ENCODE measurements around the gene SMG6. TPM values are rescaled to one million over a fixed set of nuclear protein-coding genes. Genes with fewer than 3 reads are reported as not detected.

The SMG6 gene
- total RNA-seq, 4 donors from 2014 or later = 13.3 to 74.9 (median 41.6) TPM

- Histone ChIP-seq H3K9me3 (no peaks in the 10 kb centered on the region), H3K4me1 (peaks cover 8 to 12% of the 10 kb centered on the region in 2 donors), H3K4me3 (no peak overlapping the region), H3K36me3 (no peaks in the 10 kb centered on the region), H3K27me3 (no peaks in the 10 kb centered on the region), H3K27ac (peak overlapping the region; percentile 73 to 78)
- peak; percentile 67 to 77 for DNase-seq
- no peak for TF ChIP-seq POLR2A (IDR thresholded peaks at IDR 0.05)
- no peak for TF ChIP-seq CTCF (IDR thresholded peaks at IDR 0.05)
- intact Hi-C loops (cut with DNase I; ENCODE audit: low total_unique reads) = no loop called here
Measured at GRCh38 chr17:2222901-2223616, 80.5 kb downstream of the SMG6 start.

GRCh38 chr17:2222301-2222700 is 81.3 kb downstream of the SMG6 start:
- Histone ChIP-seq H3K27me3 (no peaks in the 10 kb centered on the region), H3K9me3 (no peaks in the 10 kb centered on the region), H3K36me3 (no peaks in the 10 kb centered on the region), H3K27ac (peak overlapping the region; percentile 73 to 78), H3K4me3 (no peak overlapping the region), H3K4me1 (peaks cover 8 to 12% of the 10 kb centered on the region in 2 donors)
- no peak for DNase-seq
- TF ChIP-seq POLR2A (IDR thresholded peaks at IDR 0.05) = no peak
- intact Hi-C loops (cut with DNase I; ENCODE audit: low total_unique reads) = no loop called here

- no peak overlapping the region for H3K4me3 ChIP-seq
- intact Hi-C loops (cut with DNase I; ENCODE audit: low total_unique reads) = no loop called here
- TF ChIP-seq POLR2A (IDR thresholded peaks at IDR 0.05) = no peak
- no peak for TF ChIP-seq CTCF (IDR thresholded peaks at IDR 0.05)
- H3K27me3 ChIP-seq = no peaks in the 10 kb centered on the region
- H3K36me3 ChIP-seq = no peaks in the 10 kb centered on the region
- no peak for DNase-seq
- peaks cover 5 to 12% of the 10 kb centered on the region in 2 donors for H3K4me1 ChIP-seq
- H3K9me3 ChIP-seq = no peaks in the 10 kb centered on the region
- peak overlapping the region in 1 of 2 donors; percentile 24 for H3K27ac ChIP-seq
Measured at GRCh38 chr17:2218426-2218825, 85.2 kb downstream of the SMG6 start.

GRCh38 chr17:2215616-2216364 is 87.8 kb downstream of the SMG6 start:
- Histone ChIP-seq H3K27ac (peak overlapping the region; percentile 93 to 95), H3K4me1 (peaks cover 5 to 7% of the 10 kb centered on the region in 2 donors), H3K27me3 (no peaks in the 10 kb centered on the region), H3K9me3 (no peaks in the 10 kb centered on the region), H3K4me3 (peak overlapping the region in 1 of 2 donors; percentile 22), H3K36me3 (no peaks in the 10 kb centered on the region)
- intact Hi-C loops (cut with DNase I; ENCODE audit: low total_unique reads) = no loop called here
- peak; percentile 78 to 89 for DNase-seq
- TF ChIP-seq CTCF (IDR thresholded peaks at IDR 0.05) = no peak
- TF ChIP-seq POLR2A (IDR thresholded peaks at IDR 0.05) = peak in 1 of 2 donors; percentile 27

GRCh38 chr17:2214929-2215615 is 88.5 kb downstream of the SMG6 start:
- DNase-seq = peak in 1 of 2 donors; percentile 74
- intact Hi-C loops (cut with DNase I; ENCODE audit: low total_unique reads) = no loop called here
- H3K4me3 ChIP-seq = peak overlapping the region in 1 of 2 donors; percentile 22
- H3K27me3 ChIP-seq = no peaks in the 10 kb centered on the region
- H3K4me1 ChIP-seq = peaks cover 5 to 7% of the 10 kb centered on the region in 2 donors
- peak overlapping the region; percentile 93 to 95 for H3K27ac ChIP-seq
- H3K36me3 ChIP-seq = no peaks in the 10 kb centered on the region
- H3K9me3 ChIP-seq = no peaks in the 10 kb centered on the region
- TF ChIP-seq POLR2A (IDR thresholded peaks at IDR 0.05) = no peak
- TF ChIP-seq CTCF (IDR thresholded peaks at IDR 0.05) = peak in 1 of 4 experiments; percentile 3

All from uterus (tissue), 4 donors.